IMR-90 (cell line): ENCODE measurements around the gene JPH3. TPM values are rescaled to one million over a fixed set of nuclear protein-coding genes. Genes with fewer than 3 reads are reported as not detected.

Experiments
- ATAC-seq: fragments of 200-7000 bp; cut with Tn5 transposase; 2 replicates; pipeline ENCODE4 v1.9.1; 2020; ENCODE audit warnings: low read depth, mild to moderate bottlenecking, moderate library complexity
- BruUV-seq: library from RNA; stranded (reverse); fragments of 400-500 nt; replicated peaks from 2 replicates; lab custom pipeline; 2021; lab: Mats Ljungman, UMichigan
- CTCF ChIA-PET: fragments of 300-600 bp; formaldehyde crosslinking; extraction: SDS; loops from one replicate; lab custom pipeline; 2021; ENCODE audit warnings: antibody characterized with exemption; lab: Yijun Ruan, JAX
- POLR2A ChIA-PET: fragments of 300-600 bp; sonication (Branson Sonifier 250); formaldehyde crosslinking; loops from one replicate; lab custom pipeline; 2022; ENCODE audit warnings: antibody characterized with exemption; ENCODE audit not compliant: unreplicated experiment; lab: Charles Lee
- DNase-seq: peaks from one replicate; pipeline ENCODE4 v3.0.0; 2013
- H2AFZ ChIP-seq: replicated peaks from 2 replicates; pipeline ENCODE3; 2013; ENCODE audit warnings: low read length, mild to moderate bottlenecking; ENCODE audit not compliant: poor library complexity
- H2AK5ac ChIP-seq: 2 replicates; pipeline ENCODE4 v1.6.1; 2013; ENCODE audit warnings: low read depth, low read length, inconsistent platforms
- H2AK9ac ChIP-seq: replicated peaks from 2 replicates; pipeline ENCODE3; 2013; ENCODE audit warnings: mild to moderate bottlenecking, low read depth, low read length, moderate library complexity; ENCODE audit not compliant: poor library complexity
- H2BK120ac ChIP-seq: 2 replicates; pipeline ENCODE4 v1.6.1; 2013; ENCODE audit warnings: low read depth, low read length, inconsistent platforms
- H2BK15ac ChIP-seq: 3 replicates; pipeline ENCODE4 v1.6.1; 2013; ENCODE audit warnings: low read depth, low read length, inconsistent platforms
- H2BK20ac ChIP-seq: 2 replicates; pipeline ENCODE4 v1.6.1; 2013; ENCODE audit warnings: low read depth, mild to moderate bottlenecking, inconsistent platforms, low read length, moderate library complexity
- H2BK5ac ChIP-seq: 2 replicates; pipeline ENCODE4 v1.6.1; 2013; ENCODE audit warnings: mild to moderate bottlenecking, low read depth, low read length, inconsistent platforms; ENCODE audit not compliant: poor library complexity, severe bottlenecking
- H3K14ac ChIP-seq: replicated peaks from 2 replicates; pipeline ENCODE4 v1.6.1; 2013; ENCODE audit warnings: low read depth, low read length, inconsistent platforms
- H3K18ac ChIP-seq: 2 replicates; pipeline ENCODE4 v1.6.1; 2013; ENCODE audit warnings: low read depth, low read length, control low read depth
- H3K23ac ChIP-seq: 2 replicates; pipeline ENCODE4 v1.6.1; 2013; ENCODE audit warnings: low read depth, low read length, inconsistent platforms
- H3K27ac ChIP-seq: 2 replicates; pipeline ENCODE4 v1.5.1; 2013; ENCODE audit warnings: mild to moderate bottlenecking, control low read depth, low read length; ENCODE audit not compliant: insufficient read depth
- H3K27me3 ChIP-seq: 2 replicates; pipeline ENCODE4 v1.6.1; 2013; ENCODE audit warnings: low read length; ENCODE audit not compliant: control insufficient read depth, insufficient read depth
- H3K36me3 ChIP-seq: 2 replicates; pipeline ENCODE4 v1.6.1; 2013; ENCODE audit warnings: low read length, mixed read lengths; ENCODE audit not compliant: control insufficient read depth, insufficient read depth
- H3K4ac ChIP-seq: 2 replicates; pipeline ENCODE4 v1.6.1; 2013; ENCODE audit warnings: low read depth, low read length, inconsistent platforms
- H3K4me1 ChIP-seq: 2 replicates; pipeline ENCODE4 v1.6.1; 2013; ENCODE audit warnings: low read length, mixed read lengths; ENCODE audit not compliant: control insufficient read depth, insufficient read depth
- H3K4me2 ChIP-seq: 2 replicates; pipeline ENCODE4 v1.6.1; 2013; ENCODE audit warnings: low read depth, mild to moderate bottlenecking, control low read depth, low read length, moderate library complexity
- H3K4me3 ChIP-seq: 2 replicates; pipeline ENCODE4 v1.5.1; 2013; ENCODE audit warnings: low read depth, mild to moderate bottlenecking, control low read depth, low read length, moderate library complexity; ENCODE audit not compliant: insufficient read depth
- H3K56ac ChIP-seq: 2 replicates; pipeline ENCODE4 v1.6.1; 2013; ENCODE audit warnings: low read length, inconsistent platforms; ENCODE audit not compliant: insufficient read depth; ENCODE audit errors: extremely low read depth
- H3K79me1 ChIP-seq, 2 experiments: 2 replicates each; pipeline ENCODE4 v1.6.1; 2013; ENCODE audit warnings: low read length in 2 of 2, inconsistent platforms in 1 of 2, low read depth in 1 of 2
- H3K9ac ChIP-seq: 2 replicates; pipeline ENCODE4 v1.6.1; 2013; ENCODE audit warnings: low read depth, low read length, control low read depth
- H3K9me1 ChIP-seq: 2 replicates; pipeline ENCODE4 v1.6.1; 2013; ENCODE audit warnings: low read length, inconsistent platforms; ENCODE audit not compliant: insufficient read depth
- H3K9me3 ChIP-seq: 2 replicates; pipeline ENCODE4 v1.6.1; 2013; ENCODE audit warnings: low read length; ENCODE audit not compliant: control insufficient read depth, insufficient read depth
- H4K20me1 ChIP-seq: 2 replicates; pipeline ENCODE4 v1.6.1; 2013; ENCODE audit warnings: low read length, inconsistent platforms; ENCODE audit not compliant: insufficient read depth
- H4K5ac ChIP-seq: 2 replicates; pipeline ENCODE4 v1.6.1; 2013; ENCODE audit warnings: mild to moderate bottlenecking, low read depth, low read length, control low read depth
- H4K8ac ChIP-seq, 2 experiments: 2 replicates each; pipeline ENCODE4 v1.6.1; 2013; ENCODE audit warnings: low read depth in 2 of 2, low read length in 2 of 2, control low read depth in 1 of 2, inconsistent platforms in 1 of 2
- H4K91ac ChIP-seq: 2 replicates; pipeline ENCODE4 v1.6.1; 2013; ENCODE audit warnings: low read depth, low read length, inconsistent platforms; ENCODE audit not compliant: insufficient read depth
- BHLHE40 ChIP-seq: fragments of 150-350 bp; IDR thresholded peaks from 2 replicates; pipeline ENCODE4 v1.6.1; 2016; ENCODE audit warnings: mild to moderate bottlenecking, low read depth, low read length
- CHD1 ChIP-seq: IDR thresholded peaks from 2 replicates; pipeline ENCODE4 v1.6.1; 2012; ENCODE audit warnings: low read depth, low read length, improper control_type of control experiment
- CTCF ChIP-seq: conservative IDR thresholded peaks from 2 replicates; pipeline ENCODE4 v1.5.1; 2012; ENCODE audit warnings: mild to moderate bottlenecking, low read depth, low read length, improper control_type of control experiment
- MAFK ChIP-seq: IDR thresholded peaks from 2 replicates; pipeline ENCODE4 v1.6.1; 2012; ENCODE audit warnings: low read depth, low read length, improper control_type of control experiment
- MXI1 ChIP-seq: IDR thresholded peaks from 2 replicates; pipeline ENCODE4 v1.6.1; 2012; ENCODE audit warnings: low read depth, mild to moderate bottlenecking, low read length, moderate library complexity, borderline replicate concordance
- NFE2L2 ChIP-seq: fragments of 150-350 bp; IDR thresholded peaks from 2 replicates; pipeline ENCODE4 v1.6.1; 2016; ENCODE audit warnings: low read depth, mild to moderate bottlenecking, low read length
- POLR2A ChIP-seq: IDR thresholded peaks from 2 replicates; pipeline ENCODE4 v1.6.1; 2012; ENCODE audit warnings: mild to moderate bottlenecking, low read depth, low read length
- RAD21 ChIP-seq: IDR thresholded peaks from 2 replicates; pipeline ENCODE4 v1.6.1; 2012; ENCODE audit warnings: low read length, improper control_type of control experiment
- RCOR1 ChIP-seq: IDR thresholded peaks from 2 replicates; pipeline ENCODE4 v1.6.1; 2012; ENCODE audit warnings: mild to moderate bottlenecking, low read length, improper control_type of control experiment; ENCODE audit not compliant: insufficient replicate concordance
- SMC3 ChIP-seq: fragments of 150-350 bp; IDR thresholded peaks from 2 replicates; pipeline ENCODE4 v1.6.1; 2016; ENCODE audit warnings: low read depth, mild to moderate bottlenecking, antibody characterized with exemption, low read length, moderate library complexity
- WGBS, 2 experiments: methylation state at CpG; one replicate each; pipeline versions ENCODE4 v1.1.5 to v1.1.7; 2013; ENCODE audit warnings: missing lambda C conversion rate in 2 of 2; ENCODE audit not compliant: insufficient read length in 1 of 2; ENCODE audit errors: extremely low coverage in 2 of 2; 5-methylcytosine and 5-hydroxymethylcytosine counted together
- dilution Hi-C: fragments of 300-500 bp; cut with HindIII; formaldehyde crosslinking; loops from one replicate; pipeline ENCODE4 v1.14.3; 2018; ENCODE audit warnings: low sequenced_read_pairs; ENCODE audit not compliant: unreplicated experiment
- in situ Hi-C: fragments of 300-500 bp; cut with MboI; formaldehyde crosslinking; loops from 3 replicates; pipeline ENCODE4 v1.14.3; 2019; ENCODE audit warnings: low sequenced_read_pairs, inconsistent platforms, mixed read lengths
- intact Hi-C: fragments of 100-400 bp; cut with micrococcal nuclease; formaldehyde crosslinking; loops from 2 replicates; pipeline ENCODE4 v1.10.0; 2022
- polyA plus RNA-seq, 3 experiments: library from polyadenylated mRNA; depleted of rRNA; stranded (reverse); fragments of >200 nt; gene quantifications; 2 replicates each; pipeline ENCODE4 v1.2.3, GENCODE V29; 2012; ENCODE audit warnings: low replicate concordance in 1 of 3
- total RNA-seq: library from RNA; depleted of rRNA; stranded (reverse); fragments of >200 nt; gene quantifications from 2 replicates; pipeline ENCODE4 v1.2.3, GENCODE V29; 2012
- TF ChIP-seq, protein P1 (sequence below): fragments of 150-350 bp; IDR thresholded peaks from 2 replicates; pipeline ENCODE4 v1.6.1; 2016; ENCODE audit warnings: low read depth, mild to moderate bottlenecking, low read length, moderate library complexity, borderline replicate concordance

Gene JPH3
- total and polyA plus RNA-seq, 2 of the 4 experiments (the other 2 are of a cell fraction), result 0.03 TPM; not detected in 1

- Histone ChIP-seq H3K4ac (no peak overlapping the region), H2BK20ac (no peak overlapping the region), H4K91ac (no peak overlapping the region), H3K9ac (no peak overlapping the region), H3K4me3 (no peak overlapping the region), H3K4me2 (no peak overlapping the region), H2AFZ (no peak overlapping the region), H3K56ac (no peak overlapping the region), H2BK5ac (no peak overlapping the region), H3K23ac (no peak overlapping the region), H3K9me3 (no peaks in the 10 kb centered on the region), H2BK120ac (no peak overlapping the region), H3K79me1 (no peaks in the 10 kb centered on the region), H2AK5ac (no peak overlapping the region), H3K18ac (no peak overlapping the region), H4K5ac (no peak overlapping the region), H3K14ac (no peak overlapping the region), H3K36me3 (peaks cover 14% of the 10 kb centered on the region), H2BK15ac (no peak overlapping the region), H4K20me1 (peaks cover 3% of the 10 kb centered on the region), H3K4me1 (no peaks in the 10 kb centered on the region), H3K27ac (no peak overlapping the region), H3K27me3 (no peaks in the 10 kb centered on the region), H4K8ac (no peak overlapping the region), H2AK9ac (no peak overlapping the region), H3K9me1 (no peaks in the 10 kb centered on the region)
- in situ Hi-C loops (no loop called here), dilution Hi-C loops (no loop called here), intact Hi-C loops (no loop called here)
- CTCF ChIA-PET, result no interaction called here
- no TSS peak for BruUV-seq
- WGBS, 2 experiments, result 96% methylated on average over 11 of the region's 20 CpGs; no CpG with 5 or more reads in 1 of the 2 experiments
- no peak for ATAC-seq
- TF ChIP-seq MAFK (no peak), MXI1 (no peak), RCOR1 (no peak), SMC3 (no peak), CHD1 (no peak), BHLHE40 (no peak), POLR2A (no peak), CTCF (no peak), RAD21 (no peak), NFE2L2 (no peak)
- TF ChIP-seq, protein P1, sequence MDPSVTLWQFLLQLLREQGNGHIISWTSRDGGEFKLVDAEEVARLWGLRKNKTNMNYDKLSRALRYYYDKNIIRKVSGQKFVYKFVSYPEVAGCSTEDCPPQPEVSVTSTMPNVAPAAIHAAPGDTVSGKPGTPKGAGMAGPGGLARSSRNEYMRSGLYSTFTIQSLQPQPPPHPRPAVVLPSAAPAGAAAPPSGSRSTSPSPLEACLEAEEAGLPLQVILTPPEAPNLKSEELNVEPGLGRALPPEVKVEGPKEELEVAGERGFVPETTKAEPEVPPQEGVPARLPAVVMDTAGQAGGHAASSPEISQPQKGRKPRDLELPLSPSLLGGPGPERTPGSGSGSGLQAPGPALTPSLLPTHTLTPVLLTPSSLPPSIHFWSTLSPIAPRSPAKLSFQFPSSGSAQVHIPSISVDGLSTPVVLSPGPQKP, result no peak
- DNase-seq, result no peak
- POLR2A ChIA-PET, result no interaction called here
Measured at GRCh38 chr16:87698676-87699199, 96.4 kb downstream of the JPH3 start.
